ENCODE results near the gene MGARP. TPM values are rescaled to one million over a fixed set of nuclear protein-coding genes. Genes with fewer than 3 reads are reported as not detected.

Gene MGARP
- total RNA-seq, 1 experiment from 2014 or later: not detected

GRCh38 chr4:139319571-139319970, 39.5 kb upstream of the MGARP start:
- Mint-ChIP-seq H3K27ac (ENCODE audit: unreplicated experiment) (no peak overlapping the region), H3K36me3 (ENCODE audit: insufficient read depth, unreplicated experiment) (peaks cover 4% of the 10 kb centered on the region), H3K4me1 (ENCODE audit: low read depth, unreplicated experiment) (peaks cover 19% of the 10 kb centered on the region), H3K27me3 (ENCODE audit: unreplicated experiment) (no peaks in the 10 kb centered on the region), H3K4me3 (ENCODE audit: low read depth, unreplicated experiment) (no peak overlapping the region), H3K9me3 (ENCODE audit: low read depth, unreplicated experiment) (no peaks in the 10 kb centered on the region)
- intact Hi-C loops (cut with micrococcal nuclease; ENCODE audit: unreplicated experiment): no loop called here
- CTCF ChIA-PET: no interaction called here
- no peak for DNase-seq
- no TSS peak for BruUV-seq (replicated peaks)
- no peak for TF ChIP-seq CTCF (IDR thresholded peaks at IDR 0.05; ENCODE audit: unreplicated experiment)

GRCh38 chr4:139317635-139318034, 37.6 kb upstream of the MGARP start:
- no peak for TF ChIP-seq CTCF (IDR thresholded peaks at IDR 0.05; ENCODE audit: unreplicated experiment)
- no TSS peak for BruUV-seq (replicated peaks)
- Mint-ChIP-seq H3K27me3 (ENCODE audit: unreplicated experiment) (no peaks in the 10 kb centered on the region), H3K36me3 (ENCODE audit: insufficient read depth, unreplicated experiment) (peaks cover 8% of the 10 kb centered on the region), H3K4me3 (ENCODE audit: low read depth, unreplicated experiment) (no peak overlapping the region), H3K4me1 (ENCODE audit: low read depth, unreplicated experiment) (peaks cover 19% of the 10 kb centered on the region), H3K27ac (ENCODE audit: unreplicated experiment) (no peak overlapping the region), H3K9me3 (ENCODE audit: low read depth, unreplicated experiment) (no peaks in the 10 kb centered on the region)
- CTCF ChIA-PET: no interaction called here
- no peak for DNase-seq
- intact Hi-C loops (cut with micrococcal nuclease; ENCODE audit: unreplicated experiment): no loop called here

GRCh38 chr4:139316733-139317132, 36.7 kb upstream of the MGARP start:
- intact Hi-C loops (cut with micrococcal nuclease; ENCODE audit: unreplicated experiment): no loop called here
- Mint-ChIP-seq H3K9me3 (ENCODE audit: low read depth, unreplicated experiment) (no peaks in the 10 kb centered on the region), H3K36me3 (ENCODE audit: insufficient read depth, unreplicated experiment) (peaks cover 8% of the 10 kb centered on the region), H3K4me3 (ENCODE audit: low read depth, unreplicated experiment) (no peak overlapping the region), H3K4me1 (ENCODE audit: low read depth, unreplicated experiment) (peaks cover 15% of the 10 kb centered on the region), H3K27ac (ENCODE audit: unreplicated experiment) (no peak overlapping the region), H3K27me3 (ENCODE audit: unreplicated experiment) (no peaks in the 10 kb centered on the region)
- DNase-seq: no peak
- TF ChIP-seq CTCF (IDR thresholded peaks at IDR 0.05; ENCODE audit: unreplicated experiment): no peak
- no TSS peak for BruUV-seq (replicated peaks)
- CTCF ChIA-PET: no interaction called here

- no peak for TF ChIP-seq CTCF (IDR thresholded peaks at IDR 0.05; ENCODE audit: unreplicated experiment)
- no TSS peak for BruUV-seq (replicated peaks)
- CTCF ChIA-PET: no interaction called here
- Mint-ChIP-seq H3K36me3 (ENCODE audit: insufficient read depth, unreplicated experiment) (peaks cover 4% of the 10 kb centered on the region), H3K27me3 (ENCODE audit: unreplicated experiment) (no peaks in the 10 kb centered on the region), H3K9me3 (ENCODE audit: low read depth, unreplicated experiment) (no peaks in the 10 kb centered on the region), H3K4me1 (ENCODE audit: low read depth, unreplicated experiment) (peaks cover 24% of the 10 kb centered on the region), H3K27ac (ENCODE audit: unreplicated experiment) (no peak overlapping the region), H3K4me3 (ENCODE audit: low read depth, unreplicated experiment) (no peak overlapping the region)
- intact Hi-C loops (cut with micrococcal nuclease; ENCODE audit: unreplicated experiment): no loop called here
- DNase-seq: no peak
Observed at GRCh38 chr4:139315221-139315675, 35.2 kb upstream of the MGARP start.

All from Calu3 (cell line).